ENCODE results near the gene ANKZF1.

Gene ANKZF1

GRCh38 chr2:219228041-219228910 lies 1.3 kb upstream of the ANKZF1 start:
- DNase-seq: no peak

- DNase-seq: no peak
Measured at GRCh38 chr2:219228911-219229304, 698 bp upstream of the ANKZF1 start.

GRCh38 chr2:219230059-219230540 lies 494 bp downstream of the ANKZF1 start:
- no peak for DNase-seq

GRCh38 chr2:219234331-219234730 lies 4.7 kb downstream of the ANKZF1 start:
- DNase-seq: no peak

- DNase-seq: no peak
Measured at GRCh38 chr2:219243291-219243761, 13.7 kb downstream of the ANKZF1 start.

GRCh38 chr2:219244789-219245147 lies 15.2 kb downstream of the ANKZF1 start:
- DNase-seq: no peak

GRCh38 chr2:219245148-219245898 lies 15.7 kb downstream of the ANKZF1 start, which contains the start of the genes GLB1L and STK16:
Gene GLB1L (minus strand): TSS chr2:219245444. CDS start chr2:219243573, 1,871 bp downstream.
Gene STK16 (plus strand): TSS chr2:219245479. CDS start chr2:219246000, 521 bp downstream.
- DNase-seq: peak; percentile 67

- DNase-seq: no peak
Measured at GRCh38 chr2:219245899-219246230, 16.3 kb downstream of the ANKZF1 start.

- DNase-seq: no peak
Measured at GRCh38 chr2:219246559-219246958, 17.0 kb downstream of the ANKZF1 start.

- DNase-seq: no peak
Measured at GRCh38 chr2:219247678-219248642, 18.4 kb downstream of the ANKZF1 start.

- DNase-seq: no peak
Measured at GRCh38 chr2:219248845-219249202, 19.2 kb downstream of the ANKZF1 start.

GRCh38 chr2:219249203-219249980 lies 19.8 kb downstream of the ANKZF1 start:
- DNase-seq: peak; percentile 25

GRCh38 chr2:219250049-219250781 lies 20.6 kb downstream of the ANKZF1 start:
- no peak for DNase-seq

- DNase-seq: no peak
Measured at GRCh38 chr2:219251656-219252055, 22.1 kb downstream of the ANKZF1 start.

- DNase-seq: no peak
Measured at GRCh38 chr2:219252084-219252483, 22.5 kb downstream of the ANKZF1 start.

- DNase-seq: no peak
Measured at GRCh38 chr2:219252570-219252899, 22.9 kb downstream of the ANKZF1 start.

- no peak for DNase-seq
Measured at GRCh38 chr2:219252900-219253752, 23.5 kb downstream of the ANKZF1 start, which contains the start of gene TUBA4B. Gene TUBA4B (plus strand): TSS chr2:219253243. CDS start chr2:219253408, 165 bp downstream.

- peak; percentile 9 for DNase-seq
Measured at GRCh38 chr2:219253753-219254589, 24.4 kb downstream of the ANKZF1 start, which contains the start of gene TUBA4A. Gene TUBA4A (minus strand): TSS chr2:219253918. CDS start chr2:219253858, 60 bp downstream.
